GM21717 (cell line): ENCODE data around the gene CDX1.

Experiments used
- ATAC-seq: cut with Tn5 transposase; IDR thresholded peaks from one replicate; pipeline ENCODE4 v1.9.1; 2021; ENCODE audit warnings: mild to moderate bottlenecking, moderate library complexity; ENCODE audit not compliant: unreplicated experiment

The CDX1 gene

DNA sequence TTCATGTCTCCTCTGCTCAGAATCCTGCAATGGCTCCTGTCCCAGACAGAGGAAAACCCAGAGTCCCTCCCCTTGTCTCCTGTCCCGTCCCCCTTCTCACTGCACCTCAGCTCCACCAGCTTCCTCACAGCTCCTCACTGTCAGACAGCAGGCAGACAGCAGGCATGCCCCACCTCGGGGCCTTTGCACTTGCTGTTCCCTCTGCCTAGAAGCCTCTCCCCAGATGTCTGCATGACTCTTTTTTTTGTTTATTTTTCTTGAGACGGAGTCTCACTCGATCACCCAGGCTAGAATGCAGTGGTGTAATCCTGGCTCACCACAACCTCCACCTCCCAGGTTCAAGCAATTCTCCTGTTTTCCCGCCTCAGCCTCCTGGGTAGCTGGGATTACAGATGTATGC is 14.4 kb downstream of the CDX1 start:
- ATAC-seq = no peak

DNA sequence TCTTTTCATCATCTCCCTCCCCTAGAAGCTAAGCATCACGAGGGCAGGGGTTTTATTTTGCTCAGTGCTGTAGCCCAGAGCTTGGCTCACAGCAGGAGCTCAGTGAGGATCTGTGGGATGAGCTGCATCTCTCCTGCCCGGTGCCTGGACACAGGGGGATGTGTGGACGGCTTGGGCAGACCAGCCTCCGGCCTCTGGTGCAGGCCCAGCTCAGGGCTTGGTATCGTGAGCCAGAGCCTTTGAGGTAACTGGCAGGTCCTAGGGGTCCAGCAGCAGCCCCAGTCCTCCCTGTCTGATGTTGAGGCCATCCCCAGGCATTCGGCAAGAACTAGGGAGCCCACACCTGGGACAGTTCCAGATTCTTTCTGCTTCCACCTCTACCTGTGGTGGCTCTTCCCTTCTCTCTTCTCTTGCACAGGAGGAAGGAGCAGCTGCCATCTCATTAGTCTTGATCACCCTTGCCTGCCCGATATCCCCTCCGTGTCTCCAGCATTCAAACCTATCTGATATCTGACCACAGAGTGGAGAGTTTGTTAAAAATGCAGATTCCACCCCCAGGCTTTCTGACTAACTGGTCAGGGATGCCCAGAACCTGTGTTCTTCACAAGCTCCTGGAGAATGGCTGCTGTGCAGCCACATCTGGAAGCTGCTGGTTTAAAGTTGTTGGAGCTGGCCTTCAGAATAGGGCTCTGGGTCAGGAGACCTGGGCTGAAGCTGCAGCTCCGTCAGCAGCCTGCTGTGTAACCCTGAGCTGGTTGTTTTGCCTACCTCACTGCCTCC is 15.4 kb downstream of the CDX1 start:
- no peak for ATAC-seq

DNA sequence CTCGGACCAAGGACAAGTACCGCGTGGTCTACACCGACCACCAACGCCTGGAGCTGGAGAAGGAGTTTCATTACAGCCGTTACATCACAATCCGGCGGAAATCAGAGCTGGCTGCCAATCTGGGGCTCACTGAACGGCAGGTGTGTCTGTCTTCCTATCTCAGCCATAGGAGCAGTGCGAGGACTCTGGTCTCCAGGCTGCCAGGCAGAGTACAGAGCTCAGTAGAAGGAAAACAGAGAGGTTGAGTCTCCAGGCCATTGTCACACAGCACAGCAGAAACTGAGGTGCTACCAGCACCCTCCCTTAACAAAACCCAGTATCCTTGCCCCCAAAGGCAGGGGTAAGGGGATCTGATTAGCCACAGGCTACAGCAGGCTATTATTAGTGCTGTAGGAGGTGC is 16.2 kb downstream of the CDX1 start:
- ATAC-seq = no peak

DNA sequence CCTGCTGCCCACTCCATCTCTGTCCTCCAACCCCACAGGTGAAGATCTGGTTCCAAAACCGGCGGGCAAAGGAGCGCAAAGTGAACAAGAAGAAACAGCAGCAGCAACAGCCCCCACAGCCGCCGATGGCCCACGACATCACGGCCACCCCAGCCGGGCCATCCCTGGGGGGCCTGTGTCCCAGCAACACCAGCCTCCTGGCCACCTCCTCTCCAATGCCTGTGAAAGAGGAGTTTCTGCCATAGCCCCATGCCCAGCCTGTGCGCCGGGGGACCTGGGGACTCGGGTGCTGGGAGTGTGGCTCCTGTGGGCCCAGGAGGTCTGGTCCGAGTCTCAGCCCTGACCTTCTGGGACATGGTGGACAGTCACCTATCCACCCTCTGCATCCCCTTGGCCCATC is 16.9 kb downstream of the CDX1 start:
- ATAC-seq = no peak

DNA sequence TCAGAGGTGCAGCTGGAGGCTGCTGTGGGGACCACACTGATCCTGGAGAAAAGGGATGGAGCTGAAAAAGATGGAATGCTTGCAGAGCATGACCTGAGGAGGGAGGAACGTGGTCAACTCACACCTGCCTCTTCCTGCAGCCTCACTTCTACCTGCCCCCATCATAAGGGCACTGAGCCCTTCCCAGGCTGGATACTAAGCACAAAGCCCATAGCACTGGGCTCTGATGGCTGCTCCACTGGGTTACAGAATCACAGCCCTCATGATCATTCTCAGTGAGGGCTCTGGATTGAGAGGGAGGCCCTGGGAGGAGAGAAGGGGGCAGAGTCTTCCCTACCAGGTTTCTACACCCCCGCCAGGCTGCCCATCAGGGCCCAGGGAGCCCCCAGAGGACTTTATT is 17.4 kb downstream of the CDX1 start:
- no peak for ATAC-seq

DNA sequence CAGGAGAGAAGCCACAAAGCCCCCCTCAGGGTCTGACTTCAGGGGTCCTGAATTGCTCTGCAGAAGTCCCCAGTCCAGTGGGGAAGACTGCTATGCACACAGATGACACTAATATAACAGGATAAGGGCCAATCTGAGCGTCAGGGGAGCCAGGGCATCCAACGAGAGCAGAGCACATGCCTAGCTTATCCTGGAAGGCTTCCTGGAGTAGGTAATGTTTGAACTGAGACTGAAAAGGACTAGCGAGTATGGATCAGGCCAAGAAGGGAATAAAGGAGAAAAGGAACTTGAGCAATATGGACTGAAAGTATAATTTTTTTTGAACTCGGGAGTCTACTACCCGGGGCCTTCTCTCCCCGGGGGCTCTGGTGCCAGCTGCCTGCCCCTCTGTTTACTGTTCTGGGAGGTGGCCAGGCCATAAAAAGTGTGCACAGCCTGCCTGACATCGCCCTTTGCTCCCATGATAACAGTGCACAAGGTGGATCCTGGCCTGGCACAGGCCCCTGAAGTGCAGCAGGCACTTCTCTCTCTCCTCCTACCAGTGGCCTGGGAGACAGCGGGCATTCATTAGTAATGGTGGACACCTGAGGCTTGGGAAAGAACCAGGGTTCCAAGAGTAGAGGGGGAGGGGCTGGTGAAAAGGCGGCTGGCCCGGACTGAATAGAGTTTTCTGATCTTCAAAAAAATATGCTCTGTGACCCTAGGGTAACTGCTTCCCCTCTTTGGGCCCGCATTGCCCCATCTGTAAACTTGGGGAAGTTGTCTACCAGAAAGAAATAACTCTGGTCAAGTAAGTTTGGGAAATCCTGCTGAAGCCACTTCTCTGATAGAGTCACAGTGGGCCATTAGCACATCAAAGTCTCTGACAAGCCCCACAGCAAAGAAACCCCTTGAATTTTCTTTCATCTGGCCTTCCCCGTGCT is 18.7 kb downstream of the CDX1 start:
- no peak for ATAC-seq

DNA sequence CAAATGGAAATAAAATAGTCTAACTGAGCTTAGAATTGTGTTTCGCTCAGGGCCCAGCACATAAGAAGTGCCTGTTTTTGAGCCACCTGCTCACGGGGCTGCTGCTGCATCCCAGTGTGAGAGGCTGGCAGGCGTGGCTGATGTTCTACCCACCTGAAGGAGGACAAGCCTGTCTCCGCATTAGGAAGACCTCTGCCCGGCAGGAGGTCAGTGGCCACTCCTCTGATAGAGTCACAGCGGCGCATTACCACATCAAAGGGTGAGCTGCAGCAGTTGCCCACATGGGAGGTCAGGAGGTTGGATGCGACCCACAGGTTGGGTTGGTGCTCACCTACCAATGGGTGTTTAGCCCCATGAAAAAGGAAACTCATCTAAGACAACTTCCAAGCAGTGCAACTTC is 19.6 kb downstream of the CDX1 start:
- ATAC-seq = no peak

DNA sequence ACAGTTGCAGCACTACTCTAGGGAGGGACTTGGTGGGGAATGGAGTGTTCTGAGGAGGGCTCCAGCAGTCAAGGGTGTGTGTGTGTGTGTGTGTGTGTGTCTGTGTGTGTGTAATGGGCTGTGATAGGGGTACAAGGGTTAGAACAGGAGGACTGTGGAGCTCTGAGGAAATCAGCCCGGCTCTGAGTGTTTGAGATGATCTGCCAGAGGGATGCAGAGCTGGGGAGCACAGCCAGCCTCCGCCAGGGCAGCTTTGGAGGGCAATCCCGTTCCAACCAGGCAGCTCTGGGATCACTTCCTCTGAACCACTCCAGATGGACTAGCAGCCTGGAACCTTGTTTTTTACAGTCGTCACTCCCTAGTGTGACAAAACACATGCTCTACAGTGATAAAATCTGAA is 20.3 kb downstream of the CDX1 start:
- no peak for ATAC-seq

DNA sequence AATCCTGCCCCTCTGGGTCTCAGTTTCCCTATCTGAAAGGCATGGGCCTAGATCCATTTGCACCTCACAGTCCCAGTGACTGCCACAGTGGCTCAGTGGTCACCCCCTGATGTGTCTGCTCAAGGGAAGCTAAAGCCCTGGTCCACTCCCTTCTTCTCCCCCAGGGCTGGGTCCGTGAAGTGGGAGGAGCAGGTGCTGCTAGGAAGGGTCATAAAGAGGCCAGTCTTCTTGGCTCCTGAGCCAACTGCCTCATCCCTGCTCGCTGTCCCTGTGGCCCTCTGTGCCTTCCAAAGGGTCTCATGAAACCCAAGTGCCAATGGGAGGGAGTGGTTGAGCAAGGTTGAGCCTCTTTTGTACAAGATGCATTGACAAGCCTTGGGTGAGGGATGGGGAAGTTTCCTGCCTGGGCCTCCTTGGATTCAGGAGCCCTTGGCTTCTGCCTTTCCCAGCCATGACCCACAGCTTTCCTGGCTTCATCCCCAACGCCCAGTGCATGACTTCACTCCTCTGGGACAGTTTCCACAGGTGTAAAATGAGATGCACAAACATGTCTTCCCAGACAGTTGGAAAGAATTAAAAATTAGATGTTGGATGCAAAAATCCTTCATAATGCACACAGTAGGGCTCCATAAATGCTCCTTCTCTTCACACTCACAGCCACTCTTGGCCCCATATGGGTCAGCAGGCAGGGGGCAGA is 21.7 kb downstream of the CDX1 start:
- ATAC-seq = no peak

DNA sequence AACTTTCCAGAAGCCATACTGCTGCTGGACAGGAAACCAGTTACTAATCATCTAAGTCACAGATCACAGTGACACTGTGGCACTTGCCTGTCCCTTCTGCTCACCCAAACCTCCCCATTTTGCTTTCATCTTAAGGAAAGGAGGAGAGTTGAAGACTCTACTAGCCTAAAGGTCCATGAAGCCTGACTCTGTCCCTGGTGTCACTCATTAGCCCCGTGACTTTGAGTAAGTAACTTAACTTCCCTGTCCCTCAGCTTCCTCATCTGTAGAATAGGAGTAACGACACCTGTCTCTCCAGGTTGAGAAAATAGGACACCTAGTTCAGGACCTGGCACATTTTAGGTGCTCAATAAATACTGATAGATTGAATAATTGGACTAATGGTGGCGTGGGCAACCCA is 22.7 kb downstream of the CDX1 start:
- ATAC-seq = no peak

DNA sequence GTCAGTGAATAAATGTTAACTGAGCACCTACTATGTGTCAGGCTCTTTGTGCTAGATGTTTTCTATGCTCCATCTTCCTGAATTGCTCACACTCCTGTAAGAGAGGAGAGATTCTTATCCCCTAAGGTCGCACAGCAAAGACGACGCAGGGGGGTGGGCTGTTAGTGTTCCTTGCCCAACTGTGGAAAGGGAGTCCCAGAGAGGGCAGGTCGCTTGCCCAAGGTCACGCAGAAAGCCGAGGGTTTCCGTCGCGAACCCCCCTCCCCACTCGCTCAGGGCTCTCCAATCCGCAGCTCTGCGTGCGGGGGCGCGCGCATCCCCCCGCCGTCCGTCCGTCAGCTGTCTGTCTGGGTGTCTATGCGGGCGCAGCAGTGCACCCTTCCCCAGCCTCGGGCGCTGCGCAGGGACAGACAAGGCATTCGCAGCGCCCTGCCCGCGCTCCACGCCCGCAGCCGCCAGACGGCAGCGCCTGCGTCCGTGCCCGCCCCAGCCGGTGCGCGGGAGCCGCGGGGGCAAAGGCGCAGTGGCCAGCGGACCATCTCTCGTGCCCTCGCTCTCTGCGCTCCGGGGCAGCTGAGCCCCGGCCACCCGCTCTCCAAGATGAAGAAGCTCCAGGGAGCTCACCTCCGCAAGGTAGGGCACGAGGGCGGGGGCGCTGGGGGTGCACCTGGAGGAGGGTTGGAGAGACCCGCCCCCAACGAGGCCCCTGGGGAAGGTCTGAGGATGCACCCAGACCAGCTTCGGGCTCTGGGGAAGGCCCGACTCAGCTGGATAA is 23.3 kb downstream of the CDX1 start, which contains the start of gene SLC6A7:
TSS of gene SLC6A7 (plus strand) at position 335 of the 775 bp plus-strand sequence. CDS start at position 601, 266 bp downstream.
- ATAC-seq = no peak

DNA sequence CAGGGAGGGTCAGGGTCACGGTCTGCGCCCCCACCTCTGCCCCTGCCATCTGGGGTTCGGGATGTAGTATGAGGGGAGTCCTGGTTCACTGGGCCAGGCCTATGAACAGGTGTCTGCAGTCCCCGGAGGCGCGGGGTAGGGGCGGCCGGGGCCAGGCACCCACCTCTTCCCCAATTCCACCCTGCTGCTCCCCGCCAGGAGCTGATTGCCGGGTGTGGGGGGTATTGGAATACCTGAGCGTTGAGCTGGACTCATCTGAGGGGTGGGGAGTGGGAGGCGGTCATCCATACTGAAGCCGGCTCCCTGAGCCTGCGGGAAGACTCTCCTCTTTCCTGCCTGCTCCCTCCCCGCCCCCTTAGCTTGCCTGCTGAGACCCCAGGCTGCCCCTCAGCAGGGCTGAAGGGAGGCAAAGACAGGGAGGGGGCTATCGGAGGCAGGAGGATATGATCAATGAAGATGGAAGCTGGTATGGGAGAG is 24.0 kb downstream of the CDX1 start:
- ATAC-seq = no peak

DNA sequence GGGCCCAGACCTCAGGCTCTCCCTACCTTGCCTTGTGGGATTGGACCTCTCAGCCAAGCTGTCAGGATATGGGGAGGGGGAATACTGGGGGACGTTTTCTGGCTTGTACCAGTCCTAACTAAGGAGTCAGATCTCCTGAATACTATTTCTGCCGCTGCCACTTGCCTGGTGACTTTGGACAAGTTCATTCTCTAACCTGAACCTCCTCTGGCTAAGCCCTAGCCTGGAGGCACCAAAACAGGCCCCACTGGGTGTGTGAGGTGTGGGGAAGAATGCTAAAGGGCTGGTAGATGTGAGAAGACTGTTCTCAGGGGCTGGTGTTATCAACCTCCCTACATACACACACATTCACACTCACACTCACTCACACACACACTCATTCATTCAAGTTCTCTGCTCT is 24.4 kb downstream of the CDX1 start:
- no peak for ATAC-seq

DNA sequence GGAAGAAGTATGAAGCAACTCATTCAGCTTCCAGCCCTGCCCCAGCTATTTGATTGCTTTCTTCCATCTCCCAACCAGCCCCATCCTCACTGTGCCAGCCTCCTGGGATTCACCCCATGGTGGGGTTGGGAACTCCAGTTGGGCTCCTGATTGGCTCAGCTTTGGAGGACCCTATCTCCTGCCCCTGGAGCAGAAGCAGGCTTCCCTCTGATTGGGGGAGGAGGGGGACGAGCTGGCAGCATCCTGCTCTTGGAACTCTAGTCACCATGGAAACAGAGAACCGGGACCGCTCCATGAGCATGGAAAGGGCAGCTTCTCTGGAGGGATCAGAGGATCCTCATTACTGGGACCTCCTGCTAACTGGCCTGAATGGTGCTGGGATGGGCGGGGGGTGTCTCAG is 25.9 kb downstream of the CDX1 start:
- no peak for ATAC-seq

DNA sequence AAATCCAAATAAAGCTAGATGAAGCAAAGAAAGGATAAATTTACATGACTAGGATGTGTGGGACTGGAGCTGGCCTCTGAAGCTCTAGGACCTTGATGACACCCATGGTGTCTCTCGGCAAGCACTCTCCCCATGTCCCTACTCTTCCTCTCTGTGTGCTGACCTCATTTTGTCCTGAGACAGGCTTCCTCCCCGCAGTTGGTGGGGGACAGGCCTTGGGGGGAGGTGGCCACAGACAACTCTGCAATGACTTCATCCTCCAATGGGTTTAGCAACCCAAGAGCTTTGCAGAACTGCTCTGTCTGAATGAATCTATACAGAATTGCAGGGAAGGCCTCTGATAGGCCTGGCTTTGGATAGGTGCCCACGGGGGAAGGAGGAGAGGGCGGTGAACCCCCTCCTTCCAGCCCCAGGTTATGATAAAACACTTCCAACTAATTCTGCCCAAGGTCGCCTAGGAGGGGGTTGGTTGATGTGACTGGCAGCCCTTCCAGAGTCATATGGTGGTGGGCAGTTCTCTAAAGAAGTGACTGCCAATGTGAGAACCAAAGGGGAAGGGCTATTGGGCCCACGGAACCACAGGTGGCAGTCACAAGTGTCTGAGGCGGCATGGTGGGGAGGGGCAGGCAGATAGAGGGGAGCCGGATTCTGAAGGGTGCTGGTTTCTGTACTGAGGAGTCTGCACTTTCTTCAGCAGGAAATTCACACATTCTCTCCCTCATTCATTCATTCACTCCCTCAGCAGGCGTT is 29.3 kb downstream of the CDX1 start:
- ATAC-seq = no peak

DNA sequence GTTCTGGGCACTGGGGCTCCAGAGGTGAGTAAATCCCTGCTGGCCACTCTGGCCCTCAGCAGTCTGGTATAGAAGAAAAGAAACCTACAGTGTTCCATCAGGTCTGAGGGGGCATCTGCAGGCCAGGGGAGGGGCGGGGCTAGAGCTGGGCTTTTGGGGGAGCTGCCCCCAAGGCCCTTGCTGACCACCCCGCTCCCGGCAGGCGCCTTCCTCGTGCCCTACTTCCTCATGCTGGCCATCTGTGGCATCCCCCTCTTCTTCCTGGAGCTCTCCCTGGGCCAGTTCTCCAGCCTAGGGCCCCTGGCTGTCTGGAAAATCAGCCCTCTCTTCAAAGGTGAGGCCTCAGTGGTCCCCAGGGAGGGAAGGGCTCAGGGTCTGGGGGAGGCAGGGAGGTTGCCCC is 29.9 kb downstream of the CDX1 start:
- ATAC-seq = no peak

DNA sequence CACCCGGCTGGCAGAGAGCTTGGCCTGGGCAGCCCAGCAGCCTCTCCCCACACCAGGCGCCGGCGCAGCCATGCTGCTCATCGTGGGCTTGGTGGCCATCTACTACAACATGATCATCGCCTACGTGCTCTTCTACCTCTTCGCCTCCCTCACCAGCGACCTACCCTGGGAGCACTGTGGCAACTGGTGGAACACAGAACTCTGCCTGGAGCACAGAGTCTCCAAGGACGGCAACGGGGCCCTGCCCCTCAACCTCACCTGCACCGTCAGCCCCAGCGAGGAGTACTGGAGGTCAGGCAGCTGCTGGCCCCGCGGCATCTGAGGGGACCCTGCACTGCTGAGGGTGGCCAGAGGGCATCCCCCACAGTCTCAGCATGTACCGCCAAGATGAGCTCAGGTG is 30.4 kb downstream of the CDX1 start:
- ATAC-seq = no peak

DNA sequence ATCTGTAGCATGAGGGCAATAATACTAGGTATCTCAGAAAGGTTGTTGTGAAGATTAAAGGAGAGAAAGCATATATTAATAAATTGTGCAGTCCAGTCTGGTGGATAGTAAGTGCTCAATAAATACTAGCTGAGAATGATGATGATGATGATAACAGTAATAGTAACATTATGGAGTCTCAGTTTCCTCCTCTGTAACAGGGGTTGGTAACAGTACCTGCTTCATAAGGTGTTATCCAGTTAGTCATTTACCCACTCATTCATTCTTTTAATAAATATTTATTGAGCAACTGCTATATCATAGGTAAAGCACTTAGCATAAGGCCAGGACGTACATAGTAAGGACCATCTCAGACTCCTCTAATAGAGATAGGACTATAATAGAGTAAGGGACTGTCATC is 30.9 kb downstream of the CDX1 start:
- ATAC-seq = no peak

DNA sequence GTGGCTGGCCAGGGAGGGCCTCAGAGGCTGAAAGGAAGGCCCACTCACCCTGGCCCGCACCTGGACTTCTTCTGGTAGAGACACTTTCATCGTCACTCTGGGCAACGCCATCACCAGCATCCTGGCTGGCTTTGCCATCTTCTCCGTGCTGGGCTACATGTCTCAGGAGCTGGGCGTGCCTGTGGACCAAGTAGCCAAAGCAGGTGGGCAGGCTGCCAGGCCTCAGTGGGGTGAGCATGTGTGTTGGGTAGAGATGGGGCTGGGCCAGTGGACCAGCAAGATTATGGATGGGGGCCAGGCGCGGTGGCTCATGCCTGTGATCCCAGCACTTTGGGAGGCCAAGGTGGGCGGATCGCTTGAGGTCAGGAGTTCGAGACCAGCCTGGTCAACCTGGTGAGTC is 35.9 kb downstream of the CDX1 start:
- ATAC-seq = no peak
